Mammary epithelial cell (primary cell): ENCODE measurements around the gene CADM2.

Source experiments
- EZH2 ChIP-seq: IDR thresholded peaks from 2 replicates; pipeline ENCODE4 v1.6.1; 2012; ENCODE audit warnings: low read length, inconsistent platforms, borderline replicate concordance
- TF ChIP-seq, protein P1 (sequence below), 2 donors: IDR thresholded peaks in 1 of 2; conservative IDR thresholded peaks in 1 of 2; 2 replicates each; pipeline ENCODE4 v1.5.1; 2011 to 2012; ENCODE audit warnings: inconsistent platforms in 2 of 2, low read length in 2 of 2, mild to moderate bottlenecking in 2 of 2, control low read depth in 1 of 2, low read depth in 1 of 2; ENCODE audit not compliant: insufficient read depth in 1 of 2; ENCODE audit errors: extremely low read depth in 1 of 2

DNA sequence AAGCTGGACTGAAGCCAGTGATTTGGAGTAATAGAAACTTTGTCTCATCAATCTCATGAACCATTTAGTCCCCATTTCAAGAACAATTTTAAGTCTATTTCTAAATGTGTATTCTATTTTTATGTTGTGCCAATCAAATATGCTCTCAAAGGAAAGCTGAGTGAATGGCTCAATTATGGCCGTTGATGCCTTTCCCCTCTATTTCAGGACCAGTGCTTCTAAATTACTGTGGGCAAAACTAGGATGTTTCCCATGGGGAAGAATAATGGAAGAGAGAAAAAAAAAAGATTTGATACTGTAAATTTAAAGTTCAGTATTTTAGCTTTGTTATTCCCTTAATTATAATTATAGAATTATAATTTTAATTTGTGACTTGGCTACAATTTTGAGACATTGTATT lies 110.1 kb downstream of the CADM2 start:
- TF ChIP-seq, protein P1, sequence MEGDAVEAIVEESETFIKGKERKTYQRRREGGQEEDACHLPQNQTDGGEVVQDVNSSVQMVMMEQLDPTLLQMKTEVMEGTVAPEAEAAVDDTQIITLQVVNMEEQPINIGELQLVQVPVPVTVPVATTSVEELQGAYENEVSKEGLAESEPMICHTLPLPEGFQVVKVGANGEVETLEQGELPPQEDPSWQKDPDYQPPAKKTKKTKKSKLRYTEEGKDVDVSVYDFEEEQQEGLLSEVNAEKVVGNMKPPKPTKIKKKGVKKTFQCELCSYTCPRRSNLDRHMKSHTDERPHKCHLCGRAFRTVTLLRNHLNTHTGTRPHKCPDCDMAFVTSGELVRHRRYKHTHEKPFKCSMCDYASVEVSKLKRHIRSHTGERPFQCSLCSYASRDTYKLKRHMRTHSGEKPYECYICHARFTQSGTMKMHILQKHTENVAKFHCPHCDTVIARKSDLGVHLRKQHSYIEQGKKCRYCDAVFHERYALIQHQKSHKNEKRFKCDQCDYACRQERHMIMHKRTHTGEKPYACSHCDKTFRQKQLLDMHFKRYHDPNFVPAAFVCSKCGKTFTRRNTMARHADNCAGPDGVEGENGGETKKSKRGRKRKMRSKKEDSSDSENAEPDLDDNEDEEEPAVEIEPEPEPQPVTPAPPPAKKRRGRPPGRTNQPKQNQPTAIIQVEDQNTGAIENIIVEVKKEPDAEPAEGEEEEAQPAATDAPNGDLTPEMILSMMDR (conservative IDR thresholded peaks at IDR 0.05 in 1 of 2, IDR thresholded peaks at IDR 0.05 in 1 of 2; ENCODE audit: extremely low read depth in 1 of 2, insufficient read depth in 1 of 2, low read depth in 1 of 2, low read length in 2 of 2), result no peak
- no peak for TF ChIP-seq EZH2
